Measurements from ENCODE around the gene DGCR8.

Gene DGCR8

GRCh38 chr22:20145206-20145831 is 65.3 kb downstream of the DGCR8 start:
- H3K27me3 ChIP-seq (replicated peaks; ENCODE audit: control insufficient read depth, insufficient read depth, low read length) = no peaks in the 10 kb centered on the region
- H3K4me3 ChIP-seq (replicated peaks; ENCODE audit: low read depth, low read length) = no peak overlapping the region
- TF ChIP-seq CTCF (IDR thresholded peaks at IDR 0.05; ENCODE audit: insufficient read depth, low read length, poor library complexity, severe bottlenecking) = no peak
- no peak for DNase-seq (ENCODE audit: extremely low read depth, insufficient read length)
- no peaks in the 10 kb centered on the region; the same call in 1 of the 2 replicates for H3K36me3 ChIP-seq (ENCODE audit: control insufficient read depth, insufficient read depth, low read length)

- H3K4me3 ChIP-seq (replicated peaks; ENCODE audit: low read depth, low read length) = no peak overlapping the region
- DNase-seq (ENCODE audit: extremely low read depth, insufficient read length) = no peak
- no peak for TF ChIP-seq CTCF (IDR thresholded peaks at IDR 0.05; ENCODE audit: insufficient read depth, low read length, poor library complexity, severe bottlenecking)
- H3K27me3 ChIP-seq (replicated peaks; ENCODE audit: control insufficient read depth, insufficient read depth, low read length) = no peaks in the 10 kb centered on the region
- H3K36me3 ChIP-seq (ENCODE audit: control insufficient read depth, insufficient read depth, low read length) = no peaks in the 10 kb centered on the region
Measured at GRCh38 chr22:20145832-20146223, 65.8 kb downstream of the DGCR8 start.

GRCh38 chr22:20146777-20147176 is 66.7 kb downstream of the DGCR8 start:
- TF ChIP-seq CTCF (IDR thresholded peaks at IDR 0.05; ENCODE audit: insufficient read depth, low read length, poor library complexity, severe bottlenecking) = no peak
- no peaks in the 10 kb centered on the region for H3K27me3 ChIP-seq (replicated peaks; ENCODE audit: control insufficient read depth, insufficient read depth, low read length)
- DNase-seq (ENCODE audit: extremely low read depth, insufficient read length) = no peak
- H3K36me3 ChIP-seq (ENCODE audit: control insufficient read depth, insufficient read depth, low read length) = no peaks in the 10 kb centered on the region
- H3K4me3 ChIP-seq (replicated peaks; ENCODE audit: low read depth, low read length) = no peak overlapping the region

GRCh38 chr22:20147237-20147988 is 67.4 kb downstream of the DGCR8 start:
- no peak for TF ChIP-seq CTCF (IDR thresholded peaks at IDR 0.05; ENCODE audit: insufficient read depth, low read length, poor library complexity, severe bottlenecking)
- Histone ChIP-seq H3K36me3 (ENCODE audit: control insufficient read depth, insufficient read depth, low read length) (no peaks in the 10 kb centered on the region), H3K4me3 (replicated peaks; ENCODE audit: low read depth, low read length) (no peak overlapping the region), H3K27me3 (replicated peaks; ENCODE audit: control insufficient read depth, insufficient read depth, low read length) (no peaks in the 10 kb centered on the region)
- DNase-seq (ENCODE audit: extremely low read depth, insufficient read length) = no peak

- no peak for TF ChIP-seq CTCF (IDR thresholded peaks at IDR 0.05; ENCODE audit: insufficient read depth, low read length, poor library complexity, severe bottlenecking)
- no peaks in the 10 kb centered on the region for H3K27me3 ChIP-seq (replicated peaks; ENCODE audit: control insufficient read depth, insufficient read depth, low read length)
- H3K4me3 ChIP-seq (replicated peaks; ENCODE audit: low read depth, low read length) = no peak overlapping the region
- no peaks in the 10 kb centered on the region for H3K36me3 ChIP-seq (ENCODE audit: control insufficient read depth, insufficient read depth, low read length)
- no peak for DNase-seq (ENCODE audit: extremely low read depth, insufficient read length)
Measured at GRCh38 chr22:20148414-20148813, 68.4 kb downstream of the DGCR8 start.
